B cell (primary cell): ENCODE results near the gene UBAC2. TPM values are rescaled to one million over a fixed set of nuclear protein-coding genes. Genes with fewer than 3 reads are reported as not detected.
"Not testable (repeated sequence)": the region's sequence is repeated elsewhere in the genome, so short reads cannot be mapped to it uniquely, and the experiment has no call there.

Source experiments
- ATAC-seq: fragments of 200-7000 bp; cut with Tn5 transposase; one replicate; pipeline ENCODE4 v1.10.0; 2021; ENCODE audit warnings: low read depth, mild to moderate bottlenecking, moderate number of reproducible peaks, moderate library complexity
- CTCF ChIA-PET: fragments of 350-600 bp; sonication (Branson Sonifier 250); formaldehyde crosslinking; loops from one replicate; lab custom pipeline; 2021; ENCODE audit warnings: antibody characterized with exemption, inconsistent platforms; lab: Charles Lee
- POLR2A ChIA-PET: fragments of 350-600 bp; sonication (Branson Sonifier 250); formaldehyde crosslinking; loops from one replicate; lab custom pipeline; 2021; ENCODE audit warnings: antibody characterized with exemption; lab: Charles Lee
- DNase-seq: peaks from one replicate; pipeline ENCODE4 v3.0.0; 2013
- H2AFZ ChIP-seq: 2 replicates; pipeline ENCODE4 v1.6.1; 2012; ENCODE audit warnings: mild to moderate bottlenecking, low read depth, low read length; ENCODE audit not compliant: insufficient read depth, poor library complexity, severe bottlenecking
- H3K27ac ChIP-seq, 2 donors: 1 replicate in 1 of 2; 2 replicates in 1 of 2; pipeline ENCODE4 v1.5.1; 2012 to 2013; ENCODE audit warnings: low read length in 2 of 2, mild to moderate bottlenecking in 2 of 2, moderate library complexity in 1 of 2
- H3K27me3 ChIP-seq, 4 experiments: fragments of 200-600 bp in 1 of 4; sonication (generic) in 1 of 4; replicated peaks in 1 of 4; 1 replicate in 2 of 4; 2 replicates in 2 of 4; pipeline versions ENCODE4 v1.6.1 to v1.7.0; 2013 to 2016; ENCODE audit warnings: low read length in 3 of 4, mild to moderate bottlenecking in 2 of 4, mixed read lengths in 1 of 4, moderate library complexity in 1 of 4; ENCODE audit not compliant: insufficient read depth in 4 of 4, control insufficient read depth in 3 of 4; ENCODE audit errors: control extremely low read depth in 1 of 4
- H3K36me3 ChIP-seq, 2 experiments: replicated peaks in 1 of 2; 1 replicate in 1 of 2; 2 replicates in 1 of 2; pipeline versions ENCODE4 v1.6.1 to v1.7.1; 2013; ENCODE audit warnings: low read length in 1 of 2; ENCODE audit not compliant: insufficient read depth in 2 of 2, control insufficient read depth in 1 of 2; ENCODE audit errors: control extremely low read depth in 1 of 2, extremely low read depth in 1 of 2
- H3K4me1 ChIP-seq, 2 donors: fragments of 200-600 bp in 1 of 2; sonication (generic) in 1 of 2; 1 replicate in 1 of 2; 2 replicates in 1 of 2; pipeline versions ENCODE4 v1.5.1 to v1.6.1; 2013 to 2017; ENCODE audit warnings: low read length in 2 of 2; ENCODE audit not compliant: control insufficient read depth in 2 of 2, insufficient read depth in 2 of 2
- H3K4me2 ChIP-seq: replicated peaks from 2 replicates; pipeline ENCODE3; 2012; ENCODE audit warnings: mild to moderate bottlenecking, low read depth, low read length; ENCODE audit not compliant: poor library complexity, severe bottlenecking
- H3K4me3 ChIP-seq, 5 experiments: fragments of 200-600 bp in 1 of 5; sonication (generic) in 1 of 5; 1 replicate in 3 of 5; 2 replicates in 2 of 5; pipeline versions ENCODE4 v1.5.1 to v1.7.0; 2011 to 2016; ENCODE audit warnings: low read length in 4 of 5, mild to moderate bottlenecking in 4 of 5, low read depth in 2 of 5, control low read depth in 1 of 5, moderate library complexity in 1 of 5; ENCODE audit not compliant: insufficient read depth in 1 of 5; ENCODE audit errors: control extremely low read depth in 1 of 5, extremely low read depth in 1 of 5
- H3K79me2 ChIP-seq: fragments of 200-600 bp; sonication (generic); one replicate; pipeline ENCODE4 v1.6.0; 2016; ENCODE audit warnings: low read length; ENCODE audit not compliant: control insufficient read depth, insufficient read depth
- H3K9ac ChIP-seq: fragments of 200-600 bp; sonication (generic); 2 replicates; pipeline ENCODE4 v1.6.1; 2017; ENCODE audit warnings: mild to moderate bottlenecking, low read length, moderate library complexity
- H3K9me3 ChIP-seq, 3 donors: one replicate each; pipeline versions ENCODE4 v1.6.1 to v1.7.1; 2013; ENCODE audit warnings: low read length in 2 of 3; ENCODE audit not compliant: control insufficient read depth in 2 of 3, insufficient read depth in 1 of 3; ENCODE audit errors: control extremely low read depth in 1 of 3
- H4K20me1 ChIP-seq: 2 replicates; pipeline ENCODE4 v1.6.0; 2012; ENCODE audit warnings: mild to moderate bottlenecking, low read length; ENCODE audit not compliant: insufficient read depth, control insufficient read depth, poor library complexity, severe bottlenecking
- H3K27ac Mint-ChIP-seq: one replicate; pipeline ENCODE4 v1.8.0; 2021; ENCODE audit warnings: mixed read lengths
- H3K27me3 Mint-ChIP-seq: one replicate; pipeline ENCODE4 v1.8.0; 2021; ENCODE audit warnings: mixed read lengths
- H3K4me1 Mint-ChIP-seq: one replicate; pipeline ENCODE4 v1.8.0; 2021; ENCODE audit warnings: mixed read lengths
- H3K4me3 Mint-ChIP-seq: one replicate; pipeline ENCODE4 v1.8.0; 2021; ENCODE audit warnings: mixed read lengths
- H3K9me3 Mint-ChIP-seq: one replicate; pipeline ENCODE4 v1.8.0; 2022; ENCODE audit warnings: mixed read lengths; ENCODE audit not compliant: insufficient read depth
- CTCF ChIP-seq: fragments of 200-600 bp; IDR thresholded peaks from one replicate; pipeline ENCODE4 v1.8.0; 2022; ENCODE audit warnings: antibody characterized with exemption, mild to moderate bottlenecking
- EZH2 ChIP-seq: IDR thresholded peaks from 2 replicates; pipeline ENCODE4 v1.6.1; 2012; ENCODE audit warnings: borderline replicate concordance, low read depth, mild to moderate bottlenecking, moderate library complexity, low read length; ENCODE audit not compliant: insufficient read depth, poor library complexity, severe bottlenecking
- WGBS: methylation state at CpG from one replicate; pipeline ENCODE4 v1.1.5; 2013; ENCODE audit warnings: missing lambda C conversion rate; ENCODE audit not compliant: insufficient coverage; 5-methylcytosine and 5-hydroxymethylcytosine counted together
- intact Hi-C: fragments of 100-400 bp; cut with micrococcal nuclease; formaldehyde crosslinking; loops from one replicate; pipeline ENCODE4 v1.10.0; 2022
- polyA plus RNA-seq: library from polyadenylated mRNA; depleted of rRNA; stranded (reverse); fragments of >200 nt; gene quantifications from 2 replicates; pipeline ENCODE4 v1.2.3, GENCODE V29; 2012
- total RNA-seq, 2 donors: library from RNA; stranded (reverse); fragments of 120-200 nt in 1 of 2; gene quantifications; 1 replicate in 1 of 2; 2 replicates in 1 of 2; pipeline versions ENCODE4 v1.2.3 to v1.2.4, GENCODE V29; 2013 to 2022

The UBAC2 gene
- total and polyA plus RNA-seq, 2 donors (not counting 1 experiment from before 2014, with no cell fraction given), result 56.3 to 60.8 TPM

- no peaks in the 10 kb centered on the region for H3K79me2 ChIP-seq
- Mint-ChIP-seq H3K4me1 (peaks cover 19% of the 10 kb centered on the region), H3K4me3 (no peak overlapping the region), H3K9me3 (no peaks in the 10 kb centered on the region), H3K27ac (no peak overlapping the region), H3K27me3 (no peaks in the 10 kb centered on the region)
- no peak overlapping the region for H3K9ac ChIP-seq
- CTCF ChIA-PET, result no interaction called here
- no peaks in the 10 kb centered on the region for H4K20me1 ChIP-seq
- H3K4me3 ChIP-seq, result no peak overlapping the region
- no peak for TF ChIP-seq CTCF
- no peak for TF ChIP-seq EZH2
- H3K4me2 ChIP-seq, result no peak overlapping the region
- no peak overlapping the region for H2AFZ ChIP-seq
- ATAC-seq (no peak), DNase-seq (no peak)
- H3K4me1 ChIP-seq, result peaks cover 7% of the 10 kb centered on the region in 2 donors
- H3K9me3 ChIP-seq, result peaks cover 0 to 2% (median 0%) of the 10 kb centered on the region in 3 donors
- 96% methylated on average over 10 of the region's 10 CpGs for WGBS
- peaks cover 0 to 3% (median 0%) of the 10 kb centered on the region in 4 experiments for H3K27me3 ChIP-seq
- no peaks in the 10 kb centered on the region for H3K36me3 ChIP-seq
- POLR2A ChIA-PET, result interaction anchor here (0.7 kb wide), 1 partner anchor 15 kb away, joined by 3 read pairs; no protein-coding TSS in a partner anchor
- H3K27ac ChIP-seq, result no peak overlapping the region
- intact Hi-C loops, result no loop called here
Observed at GRCh38 chr13:99408703-99409000, 208.0 kb downstream of the UBAC2 start.

- ChIA-PET CTCF (interaction anchor here (0.9 to 1.3 kb wide), 2 partner anchors 27 to 31 kb away, joined by 3 to 4 read pairs; no protein-coding TSS in a partner anchor), POLR2A (interaction anchor here (0.7 kb wide), 1 partner anchor 14 kb away, joined by 3 read pairs; no protein-coding TSS in a partner anchor)
- H3K79me2 ChIP-seq, intact Hi-C loops, H3K4me3 ChIP-seq, H3K4me2 ChIP-seq, H3K27me3 Mint-ChIP-seq, ATAC-seq, H2AFZ ChIP-seq, H3K27me3 ChIP-seq, H3K4me3 Mint-ChIP-seq, H3K36me3 ChIP-seq, H3K4me1 ChIP-seq, H4K20me1 ChIP-seq, H3K9me3 Mint-ChIP-seq, H3K27ac ChIP-seq, DNase-seq, H3K9ac ChIP-seq, H3K27ac Mint-ChIP-seq, H3K9me3 ChIP-seq: not testable (repeated sequence)
- peaks cover 19% of the 10 kb centered on the region for H3K4me1 Mint-ChIP-seq
- 93% methylated on average over 7 of the region's 11 CpGs for WGBS
Observed at GRCh38 chr13:99409461-99410083, 208.9 kb downstream of the UBAC2 start.

GRCh38 chr13:99410646-99411475, 210.2 kb downstream of the UBAC2 start:
- H3K4me3 ChIP-seq, H3K4me3 Mint-ChIP-seq, intact Hi-C loops, ATAC-seq, H3K9ac ChIP-seq, H3K4me1 ChIP-seq, H3K27me3 Mint-ChIP-seq, H3K27me3 ChIP-seq, H4K20me1 ChIP-seq, H3K27ac Mint-ChIP-seq, H3K4me2 ChIP-seq, POLR2A ChIA-PET, H3K79me2 ChIP-seq, H3K36me3 ChIP-seq, H2AFZ ChIP-seq, H3K9me3 ChIP-seq, H3K9me3 Mint-ChIP-seq, H3K27ac ChIP-seq, DNase-seq: not testable (repeated sequence)
- WGBS, result 96% methylated on average over 6 of the region's 13 CpGs
- CTCF ChIA-PET, result interaction anchor here (0.7 to 0.9 kb wide), 3 partner anchors 30 to 145 kb away, joined by 3 to 4 read pairs (median 4); no protein-coding TSS in a partner anchor
- peaks cover 17% of the 10 kb centered on the region for H3K4me1 Mint-ChIP-seq
